SU-DHL-6 (cell line): ENCODE measurements around the gene CCND1.

Experiments
- EZH2phosphoT487 ChIP-seq: fragments of 200-600 bp; sonication (generic), shearing (Covaris generic); conservative IDR thresholded peaks from 2 replicates; pipeline ENCODE4 v1.6.1; 2018; ENCODE audit warnings: mild to moderate bottlenecking, antibody characterized with exemption, low read length, moderate library complexity, mixed read lengths
- TF ChIP-seq, protein P1 (sequence below): fragments of 200-600 bp; sonication (generic); IDR thresholded peaks from one replicate; pipeline ENCODE4 v1.5.1; 2017; ENCODE audit warnings: antibody characterized with exemption, mild to moderate bottlenecking, low read length, moderate library complexity; ENCODE audit not compliant: insufficient read depth, poor library complexity, severe bottlenecking

DNA sequence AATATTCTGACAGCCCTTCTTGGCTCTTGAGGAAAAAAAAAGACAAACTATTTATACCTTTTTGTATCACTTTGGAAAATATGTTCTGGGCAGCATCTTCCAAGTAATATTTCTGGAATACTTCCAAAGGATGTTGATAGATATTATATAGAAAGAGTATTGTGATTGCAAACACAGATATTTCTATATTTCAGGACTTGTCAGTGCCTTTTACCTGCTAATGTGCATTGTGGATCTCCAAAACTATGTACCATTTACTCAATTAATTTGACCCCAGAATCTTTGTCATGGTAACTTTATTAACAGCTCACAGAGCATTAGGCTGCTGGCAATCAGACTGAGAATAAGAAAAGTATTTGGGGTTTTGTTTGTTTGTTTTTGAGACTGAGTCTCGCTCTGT is 16.7 kb upstream of the CCND1 start:
- TF ChIP-seq, protein P1, sequence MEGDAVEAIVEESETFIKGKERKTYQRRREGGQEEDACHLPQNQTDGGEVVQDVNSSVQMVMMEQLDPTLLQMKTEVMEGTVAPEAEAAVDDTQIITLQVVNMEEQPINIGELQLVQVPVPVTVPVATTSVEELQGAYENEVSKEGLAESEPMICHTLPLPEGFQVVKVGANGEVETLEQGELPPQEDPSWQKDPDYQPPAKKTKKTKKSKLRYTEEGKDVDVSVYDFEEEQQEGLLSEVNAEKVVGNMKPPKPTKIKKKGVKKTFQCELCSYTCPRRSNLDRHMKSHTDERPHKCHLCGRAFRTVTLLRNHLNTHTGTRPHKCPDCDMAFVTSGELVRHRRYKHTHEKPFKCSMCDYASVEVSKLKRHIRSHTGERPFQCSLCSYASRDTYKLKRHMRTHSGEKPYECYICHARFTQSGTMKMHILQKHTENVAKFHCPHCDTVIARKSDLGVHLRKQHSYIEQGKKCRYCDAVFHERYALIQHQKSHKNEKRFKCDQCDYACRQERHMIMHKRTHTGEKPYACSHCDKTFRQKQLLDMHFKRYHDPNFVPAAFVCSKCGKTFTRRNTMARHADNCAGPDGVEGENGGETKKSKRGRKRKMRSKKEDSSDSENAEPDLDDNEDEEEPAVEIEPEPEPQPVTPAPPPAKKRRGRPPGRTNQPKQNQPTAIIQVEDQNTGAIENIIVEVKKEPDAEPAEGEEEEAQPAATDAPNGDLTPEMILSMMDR: no peak
- no peak for TF ChIP-seq EZH2phosphoT487
